Uterus (tissue), 2 donors: ENCODE data around the gene TGFBI.

Experiments used
- POLR2A ChIP-seq, 2 donors: fragments of 450-650 bp; IDR thresholded peaks; one replicate each; pipeline ENCODE4 v1.6.1; 2016; ENCODE audit warnings: antibody characterized with exemption in 2 of 2, mild to moderate bottlenecking in 1 of 2, moderate library complexity in 1 of 2
- TF ChIP-seq, protein P1 (sequence below), 4 experiments: fragments of 200-600 bp in 2 of 4; fragments of 450-650 bp in 2 of 4; sonication (generic) in 2 of 4; IDR thresholded peaks; one replicate each; pipeline ENCODE4 v1.5.1; 2016 to 2019; ENCODE audit warnings: antibody characterized with exemption in 4 of 4, mild to moderate bottlenecking in 2 of 4, moderate library complexity in 1 of 4

DNA sequence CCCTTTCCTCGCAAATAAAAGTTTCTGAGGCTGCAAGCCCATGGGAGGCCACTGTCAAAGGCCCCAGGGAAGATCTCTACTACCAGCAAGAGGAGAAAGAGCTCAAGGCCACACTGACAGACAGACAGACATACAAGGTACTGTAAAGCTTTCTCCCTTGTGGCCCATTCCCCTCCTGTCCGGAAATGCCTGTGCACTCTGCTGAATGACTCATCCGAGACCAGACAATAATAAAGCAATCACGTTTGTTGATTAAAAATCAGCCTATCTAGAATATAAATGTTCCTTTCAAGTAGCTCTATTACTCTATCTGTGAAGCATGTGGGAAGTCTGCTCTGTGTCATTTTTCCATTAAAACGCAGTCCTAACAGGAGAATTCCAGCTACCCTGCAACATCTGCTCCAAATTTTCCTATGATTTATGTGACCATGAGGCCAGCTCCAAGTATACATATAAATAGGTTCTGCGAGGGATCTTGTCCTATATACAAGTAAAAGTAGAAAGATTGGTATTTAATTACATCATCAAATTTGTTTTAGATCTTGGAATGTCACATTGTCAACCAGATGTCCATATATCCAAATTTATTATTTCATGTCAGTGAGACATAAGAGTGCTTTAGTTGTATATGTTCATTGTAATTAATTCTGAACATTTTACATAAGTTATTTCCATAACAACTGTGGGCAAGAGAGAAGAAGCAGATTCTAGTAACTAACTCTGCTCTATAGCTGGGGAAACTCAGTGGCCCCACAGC, 34.7 kb upstream of the TGFBI start:
- TF ChIP-seq, protein P1, sequence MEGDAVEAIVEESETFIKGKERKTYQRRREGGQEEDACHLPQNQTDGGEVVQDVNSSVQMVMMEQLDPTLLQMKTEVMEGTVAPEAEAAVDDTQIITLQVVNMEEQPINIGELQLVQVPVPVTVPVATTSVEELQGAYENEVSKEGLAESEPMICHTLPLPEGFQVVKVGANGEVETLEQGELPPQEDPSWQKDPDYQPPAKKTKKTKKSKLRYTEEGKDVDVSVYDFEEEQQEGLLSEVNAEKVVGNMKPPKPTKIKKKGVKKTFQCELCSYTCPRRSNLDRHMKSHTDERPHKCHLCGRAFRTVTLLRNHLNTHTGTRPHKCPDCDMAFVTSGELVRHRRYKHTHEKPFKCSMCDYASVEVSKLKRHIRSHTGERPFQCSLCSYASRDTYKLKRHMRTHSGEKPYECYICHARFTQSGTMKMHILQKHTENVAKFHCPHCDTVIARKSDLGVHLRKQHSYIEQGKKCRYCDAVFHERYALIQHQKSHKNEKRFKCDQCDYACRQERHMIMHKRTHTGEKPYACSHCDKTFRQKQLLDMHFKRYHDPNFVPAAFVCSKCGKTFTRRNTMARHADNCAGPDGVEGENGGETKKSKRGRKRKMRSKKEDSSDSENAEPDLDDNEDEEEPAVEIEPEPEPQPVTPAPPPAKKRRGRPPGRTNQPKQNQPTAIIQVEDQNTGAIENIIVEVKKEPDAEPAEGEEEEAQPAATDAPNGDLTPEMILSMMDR (IDR thresholded peaks at IDR 0.05) = peak in 1 of 4 experiments; percentile 4
- no peak for TF ChIP-seq POLR2A (IDR thresholded peaks at IDR 0.05)
